ENCODE measurements around the gene DUSP28.

- TF ChIP-seq CTCF (IDR thresholded peaks at IDR 0.05) (no peak), POLR2AphosphoS5 (IDR thresholded peaks at IDR 0.05; ENCODE audit: low read depth, low read length) (no peak), REST (IDR thresholded peaks at IDR 0.05; ENCODE audit: insufficient read depth in 1 of 2, low read depth in 2 of 2, low read length in 1 of 2) (no peak), SIN3A (IDR thresholded peaks at IDR 0.05; ENCODE audit: borderline replicate concordance, insufficient read depth, low read depth, low read length) (no peak)
These were observed 33.0 kb downstream of the DUSP28 start for GRCh38 chr2:240593026-240593702.

Data from Panc1 (cell line).